Measurements from ENCODE around the gene PAK3. TPM values are rescaled to one million over a fixed set of nuclear protein-coding genes. Genes with fewer than 3 reads are reported as not detected.

Gene PAK3
- total RNA-seq, 2 donors from 2014 or later = 0.16 to 0.85 TPM

DNA sequence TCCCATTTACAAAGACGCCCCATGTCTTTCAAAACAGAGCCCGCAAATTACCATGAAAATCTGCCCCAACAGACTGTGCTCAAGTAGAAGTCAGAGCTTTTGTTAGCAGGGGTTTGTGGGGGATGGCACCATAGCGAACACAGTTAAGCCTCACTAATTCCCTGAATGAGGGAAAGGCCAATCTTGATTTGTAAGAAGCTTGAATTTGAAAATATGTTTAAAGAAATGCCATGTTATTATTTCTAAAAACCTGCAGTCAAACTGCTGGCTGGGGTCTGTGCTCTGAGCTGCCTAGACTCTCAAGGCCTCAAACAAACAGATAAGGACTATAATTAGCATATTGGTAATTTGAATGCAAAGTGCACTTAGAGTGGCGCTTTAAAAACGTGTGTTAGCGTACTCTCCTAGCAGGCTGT lies 9.4 kb upstream of the PAK3 start:
- Histone ChIP-seq H3K36me3 (no peaks in the 10 kb centered on the region), H3K4me3 (no peak overlapping the region), H3K27me3 (no peaks in the 10 kb centered on the region), H3K9me3 (no peaks in the 10 kb centered on the region), H3K4me1 (no peaks in the 10 kb centered on the region), H3K27ac (no peak overlapping the region)
- no peak for DNase-seq (ENCODE audit: low spot score)
- TF ChIP-seq, protein P1, sequence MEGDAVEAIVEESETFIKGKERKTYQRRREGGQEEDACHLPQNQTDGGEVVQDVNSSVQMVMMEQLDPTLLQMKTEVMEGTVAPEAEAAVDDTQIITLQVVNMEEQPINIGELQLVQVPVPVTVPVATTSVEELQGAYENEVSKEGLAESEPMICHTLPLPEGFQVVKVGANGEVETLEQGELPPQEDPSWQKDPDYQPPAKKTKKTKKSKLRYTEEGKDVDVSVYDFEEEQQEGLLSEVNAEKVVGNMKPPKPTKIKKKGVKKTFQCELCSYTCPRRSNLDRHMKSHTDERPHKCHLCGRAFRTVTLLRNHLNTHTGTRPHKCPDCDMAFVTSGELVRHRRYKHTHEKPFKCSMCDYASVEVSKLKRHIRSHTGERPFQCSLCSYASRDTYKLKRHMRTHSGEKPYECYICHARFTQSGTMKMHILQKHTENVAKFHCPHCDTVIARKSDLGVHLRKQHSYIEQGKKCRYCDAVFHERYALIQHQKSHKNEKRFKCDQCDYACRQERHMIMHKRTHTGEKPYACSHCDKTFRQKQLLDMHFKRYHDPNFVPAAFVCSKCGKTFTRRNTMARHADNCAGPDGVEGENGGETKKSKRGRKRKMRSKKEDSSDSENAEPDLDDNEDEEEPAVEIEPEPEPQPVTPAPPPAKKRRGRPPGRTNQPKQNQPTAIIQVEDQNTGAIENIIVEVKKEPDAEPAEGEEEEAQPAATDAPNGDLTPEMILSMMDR (IDR thresholded peaks at IDR 0.05) = no peak

DNA sequence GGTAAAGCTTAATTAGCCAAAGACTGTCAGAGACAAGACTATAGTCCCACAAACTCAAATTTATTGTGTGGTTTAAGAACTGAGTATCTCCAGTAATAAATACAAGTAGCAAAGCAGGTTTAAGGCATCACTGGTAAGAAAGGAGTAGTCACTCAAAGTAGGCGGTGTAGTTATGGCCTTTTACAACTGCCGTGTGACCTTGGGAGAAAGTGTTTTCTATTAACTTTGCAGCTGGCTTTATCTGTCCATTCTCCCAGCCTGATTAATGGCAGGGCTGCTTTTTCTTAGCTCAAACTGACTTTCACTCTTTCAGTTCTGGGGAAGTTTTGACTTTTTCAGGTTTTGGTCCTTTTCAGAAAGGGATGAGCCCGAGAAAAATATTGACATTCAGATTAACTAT lies 7.4 kb upstream of the PAK3 start:
- Histone ChIP-seq H3K27me3 (no peaks in the 10 kb centered on the region), H3K9me3 (no peaks in the 10 kb centered on the region), H3K4me3 (no peak overlapping the region), H3K27ac (no peak overlapping the region), H3K36me3 (no peaks in the 10 kb centered on the region), H3K4me1 (no peaks in the 10 kb centered on the region)
- TF ChIP-seq, protein P1 (IDR thresholded peaks at IDR 0.05) = no peak
- no peak for DNase-seq (ENCODE audit: low spot score)

DNA sequence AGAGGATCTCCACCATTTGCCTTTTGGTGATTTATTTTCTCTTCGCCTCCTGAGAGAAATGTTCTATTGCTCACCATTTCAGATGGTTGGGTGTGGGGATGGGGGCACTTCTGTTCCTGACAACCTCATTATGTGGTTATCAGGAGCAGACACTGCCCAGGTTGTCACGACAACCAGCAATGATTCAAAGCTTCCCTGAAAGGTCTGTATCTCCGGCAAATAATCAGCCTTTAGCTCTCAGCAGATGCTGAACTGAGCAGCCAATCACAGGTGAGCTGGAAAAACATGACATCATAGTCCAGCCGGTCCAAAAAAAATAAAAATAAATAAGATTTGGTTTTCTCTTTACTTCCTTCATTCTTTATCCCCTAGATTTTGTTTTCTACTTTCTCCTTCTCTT lies 5.5 kb upstream of the PAK3 start:
- no peak for DNase-seq (ENCODE audit: low spot score)
- Histone ChIP-seq H3K4me3 (no peak overlapping the region), H3K4me1 (no peaks in the 10 kb centered on the region), H3K27me3 (no peaks in the 10 kb centered on the region), H3K27ac (no peak overlapping the region), H3K9me3 (no peaks in the 10 kb centered on the region), H3K36me3 (no peaks in the 10 kb centered on the region)
- TF ChIP-seq, protein P1 (IDR thresholded peaks at IDR 0.05) = no peak

DNA sequence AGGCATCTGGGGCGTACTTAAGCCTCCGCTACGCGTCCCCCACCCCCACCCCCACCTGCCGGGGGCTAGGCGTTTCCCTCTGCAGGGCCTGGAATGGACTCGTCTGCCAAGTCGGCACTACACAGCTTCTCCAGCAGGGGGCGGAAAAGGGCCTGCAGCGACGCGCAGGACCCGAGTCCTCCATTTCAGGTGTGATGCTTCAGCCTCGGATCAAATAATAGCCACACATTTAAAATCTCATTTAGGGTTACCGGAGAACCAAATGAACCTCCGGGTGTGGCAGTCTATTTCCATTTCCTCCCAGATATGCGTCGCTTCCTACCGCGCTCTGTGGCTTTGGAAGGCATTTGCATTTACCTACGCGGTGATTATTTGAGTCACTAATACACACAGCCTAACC lies 2.9 kb downstream of the PAK3 start:
- Histone ChIP-seq H3K27me3 (peaks cover 0 to 3% of the 10 kb centered on the region in 2 donors), H3K4me3 (no peak overlapping the region), H3K27ac (no peak overlapping the region), H3K36me3 (no peaks in the 10 kb centered on the region), H3K4me1 (no peaks in the 10 kb centered on the region), H3K9me3 (no peaks in the 10 kb centered on the region)
- TF ChIP-seq, protein P1 (IDR thresholded peaks at IDR 0.05) = peak; percentile 49 to 72
- DNase-seq (ENCODE audit: low spot score) = no peak

DNA sequence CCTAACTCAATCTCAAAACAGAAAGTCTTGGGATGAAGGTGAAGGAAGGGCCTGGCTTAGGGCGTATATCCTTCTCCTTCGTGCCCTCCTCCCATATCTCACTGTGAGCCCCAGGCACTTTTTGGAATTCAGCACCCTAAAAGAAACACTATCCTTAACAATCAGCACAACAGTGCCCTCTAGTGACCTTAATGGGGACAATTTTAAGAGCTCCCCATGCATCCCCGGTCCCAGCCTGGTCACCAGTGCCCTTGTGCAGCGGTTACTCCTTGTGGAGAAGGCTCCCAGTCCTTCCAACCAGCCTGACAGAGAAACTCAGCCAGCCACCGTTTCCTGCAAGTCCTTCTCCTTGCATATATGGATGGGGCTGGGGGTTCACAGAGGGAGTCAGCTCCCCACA lies 4.2 kb downstream of the PAK3 start:
- Histone ChIP-seq H3K36me3 (no peaks in the 10 kb centered on the region), H3K27me3 (peaks cover 0 to 3% of the 10 kb centered on the region in 2 donors), H3K4me1 (no peaks in the 10 kb centered on the region), H3K4me3 (no peak overlapping the region), H3K27ac (no peak overlapping the region), H3K9me3 (no peaks in the 10 kb centered on the region)
- TF ChIP-seq, protein P1 (IDR thresholded peaks at IDR 0.05) = peak in 1 of 2 donors; percentile 52
- DNase-seq (ENCODE audit: low spot score) = no peak

DNA sequence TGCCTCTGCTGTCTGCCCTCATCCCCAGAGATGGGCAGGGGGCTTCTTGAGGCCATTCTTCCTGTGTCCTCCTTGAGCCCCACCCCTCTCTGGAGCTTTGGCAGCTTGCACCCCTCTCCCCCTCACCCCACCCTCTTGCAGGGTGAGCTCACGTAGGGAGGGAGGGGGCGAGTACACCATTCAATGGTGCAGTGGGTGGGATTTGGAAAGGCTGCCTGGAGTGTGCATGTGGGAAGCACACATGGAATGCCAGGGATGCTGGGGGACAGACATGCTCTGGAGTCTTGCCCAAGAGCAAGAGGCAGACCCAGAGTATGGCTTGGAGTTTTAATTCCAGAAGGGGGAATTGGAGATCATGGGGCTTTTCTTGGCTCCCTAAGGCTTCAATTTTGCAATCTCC lies 5.6 kb downstream of the PAK3 start:
- H3K27me3 ChIP-seq = peaks cover 0 to 3% of the 10 kb centered on the region in 2 donors
- no peaks in the 10 kb centered on the region for H3K9me3 ChIP-seq
- TF ChIP-seq, protein P1 (IDR thresholded peaks at IDR 0.05) = no peak
- no peak overlapping the region for H3K4me3 ChIP-seq
- no peak for DNase-seq (ENCODE audit: low spot score)
- H3K4me1 ChIP-seq = no peaks in the 10 kb centered on the region
- H3K36me3 ChIP-seq = no peaks in the 10 kb centered on the region
- H3K27ac ChIP-seq = no peak overlapping the region

Data from right atrium auricular region (tissue), 2 donors.